Upper lobe of right lung (tissue), 1 donor: ENCODE data around the gene CHD5. TPM values are rescaled to one million over a fixed set of nuclear protein-coding genes. Genes with fewer than 3 reads are reported as not detected.

Source experiments
- ATAC-seq: fragments of 200-7000 bp; cut with Tn5 transposase; one replicate; pipeline ENCODE4 v1.9.1; 2020; ENCODE audit warnings: mild to moderate bottlenecking, moderate library complexity
- DNase-seq: peaks from one replicate; pipeline ENCODE4 v3.0.0-alpha.2; 2020
- H3K27ac ChIP-seq: fragments of 200-600 bp; one replicate; pipeline ENCODE4 v1.8.0; 2022
- H3K27me3 ChIP-seq: fragments of 200-600 bp; one replicate; pipeline ENCODE4 v1.8.0; 2022; ENCODE audit warnings: mild to moderate bottlenecking
- H3K36me3 ChIP-seq: fragments of 200-600 bp; one replicate; pipeline ENCODE4 v1.8.0; 2022
- H3K4me1 ChIP-seq: fragments of 200-600 bp; one replicate; pipeline ENCODE4 v1.8.0; 2022
- H3K4me3 ChIP-seq: fragments of 200-600 bp; one replicate; pipeline ENCODE4 v1.8.0; 2022; ENCODE audit warnings: mild to moderate bottlenecking
- H3K9me3 ChIP-seq: fragments of 200-600 bp; one replicate; pipeline ENCODE4 v1.8.0; 2022
- CTCF ChIP-seq: fragments of 200-600 bp; IDR thresholded peaks from one replicate; pipeline ENCODE4 v1.8.0; 2022; ENCODE audit warnings: antibody characterized with exemption
- intact Hi-C: fragments of 100-400 bp; cut with DNase I; formaldehyde crosslinking; loops from one replicate; pipeline ENCODE4 v1.11.0; 2022
- total RNA-seq: library from RNA; stranded (reverse); fragmentation: NEBNext Ultra II Directional; extraction: Animal tissue kit (Norgen Biotek cat#: 25700); gene quantifications from one replicate; pipeline ENCODE4 v1.2.1, GENCODE V29; 2021
- donor health status: DM: no; HTN: yes; CAD: no; lungs with severe emphysema.

CHD5 gene
- total RNA-seq, 1 donor from 2014 or later, result 0.23 TPM

GRCh38 chr1:6170742-6171201 lies 9.3 kb downstream of the CHD5 start:
- DNase-seq (no peak), ATAC-seq (peak; percentile 52)
- H3K9me3 ChIP-seq, result no peaks in the 10 kb centered on the region
- H3K27ac ChIP-seq, result no peak overlapping the region
- H3K27me3 ChIP-seq, result peaks cover 33% of the 10 kb centered on the region
- intact Hi-C loops, result no loop called here
- no peak for TF ChIP-seq CTCF
- no peaks in the 10 kb centered on the region for H3K4me1 ChIP-seq
- H3K4me3 ChIP-seq, result no peak overlapping the region
- no peaks in the 10 kb centered on the region for H3K36me3 ChIP-seq

GRCh38 chr1:6170116-6170741 lies 9.9 kb downstream of the CHD5 start:
- DNase-seq (no peak), ATAC-seq (no peak)
- no peaks in the 10 kb centered on the region for H3K4me1 ChIP-seq
- intact Hi-C loops, result no loop called here
- H3K27ac ChIP-seq, result no peak overlapping the region
- H3K9me3 ChIP-seq, result no peaks in the 10 kb centered on the region
- H3K27me3 ChIP-seq, result peaks cover 33% of the 10 kb centered on the region
- no peaks in the 10 kb centered on the region for H3K36me3 ChIP-seq
- H3K4me3 ChIP-seq, result no peak overlapping the region
- no peak for TF ChIP-seq CTCF

- no peak for DNase-seq
- no peaks in the 10 kb centered on the region for H3K9me3 ChIP-seq
- H3K36me3 ChIP-seq, result no peaks in the 10 kb centered on the region
- intact Hi-C loops, result no loop called here
- no peak overlapping the region for H3K4me3 ChIP-seq
- no peaks in the 10 kb centered on the region for H3K4me1 ChIP-seq
- no peak for TF ChIP-seq CTCF
- H3K27ac ChIP-seq, result no peak overlapping the region
- H3K27me3 ChIP-seq, result peaks cover 33% of the 10 kb centered on the region
- no peak for ATAC-seq
Observed at GRCh38 chr1:6168947-6169586, 11.1 kb downstream of the CHD5 start.

- Histone ChIP-seq H3K36me3 (no peaks in the 10 kb centered on the region), H3K27me3 (peaks cover 28% of the 10 kb centered on the region), H3K9me3 (no peaks in the 10 kb centered on the region), H3K4me3 (no peak overlapping the region), H3K27ac (no peak overlapping the region), H3K4me1 (no peaks in the 10 kb centered on the region)
- no peak for TF ChIP-seq CTCF
- no peak for ATAC-seq
- intact Hi-C loops, result no loop called here
- DNase-seq, result no peak
Observed at GRCh38 chr1:6167391-6168303, 12.5 kb downstream of the CHD5 start.

- no peak for ATAC-seq
- intact Hi-C loops, result no loop called here
- no peak for TF ChIP-seq CTCF
- Histone ChIP-seq H3K9me3 (no peaks in the 10 kb centered on the region), H3K4me1 (no peaks in the 10 kb centered on the region), H3K4me3 (no peak overlapping the region), H3K27me3 (peaks cover 20% of the 10 kb centered on the region), H3K27ac (no peak overlapping the region), H3K36me3 (no peaks in the 10 kb centered on the region)
- no peak for DNase-seq
Observed at GRCh38 chr1:6166655-6167390, 13.3 kb downstream of the CHD5 start.
